ENCODE data around the gene CCDC87. TPM values are rescaled to one million over a fixed set of nuclear protein-coding genes. Genes with fewer than 3 reads are reported as not detected.

CCDC87 gene
- total RNA-seq, 1 experiment from 2014 or later = 1.1 TPM

DNA sequence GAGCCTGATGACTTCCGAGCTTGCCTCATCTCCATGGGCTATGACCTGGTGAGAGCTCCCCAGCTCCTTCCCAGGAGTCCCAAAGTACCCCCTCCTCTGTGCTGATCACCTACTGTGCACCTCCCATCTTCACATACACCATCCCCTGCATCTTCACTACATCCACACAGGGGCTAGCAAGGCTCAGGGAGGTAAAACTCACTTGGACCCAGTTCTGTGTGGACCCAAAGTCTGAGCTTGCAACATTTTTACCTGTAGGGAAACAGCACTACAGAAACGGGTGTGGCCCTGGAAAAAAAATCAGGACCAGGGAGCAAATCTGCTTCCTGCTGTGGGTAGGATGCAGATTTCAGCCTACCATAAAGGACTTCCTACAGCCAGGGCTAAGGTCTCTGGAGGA is 30.6 kb downstream of the CCDC87 start:
- Mint-ChIP-seq H3K4me1 (peaks cover 6 to 8% of the 10 kb centered on the region in 2 experiments), H3K27ac (no peak overlapping the region), H3K9me3 (no peaks in the 10 kb centered on the region), H3K27me3 (ENCODE audit: low read depth) (peaks cover 2% of the 10 kb centered on the region), H3K36me3 (ENCODE audit: insufficient read depth in 1 of 3, low read depth in 3 of 3) (peaks cover 15 to 67% (median 61%) of the 10 kb centered on the region in 3 experiments), H3K4me3 (no peak overlapping the region)
- H3K9ac ChIP-seq (ENCODE audit: extremely low read depth, insufficient read length, low read length) = no peak overlapping the region
- no peak overlapping the region for H2BK15ac ChIP-seq (ENCODE audit: low read depth, low read length)
- H3K56ac ChIP-seq (ENCODE audit: insufficient read length, low read depth, low read length) = no peak overlapping the region
- H3K23me2 ChIP-seq (ENCODE audit: insufficient read length, low read depth, low read length, poor library complexity, severe bottlenecking) = no peaks in the 10 kb centered on the region
- no peaks in the 10 kb centered on the region for H3K79me1 ChIP-seq (ENCODE audit: insufficient read depth, low read depth, low read length, poor library complexity, severe bottlenecking)
- H2BK20ac ChIP-seq (ENCODE audit: low read depth, low read length, poor library complexity, severe bottlenecking) = no peak overlapping the region
- no peak overlapping the region for H3K23ac ChIP-seq (ENCODE audit: insufficient read length, low read depth, low read length)
- no peak overlapping the region for H3K18ac ChIP-seq (ENCODE audit: insufficient read length, low read depth, low read length)
- H3K4me1 ChIP-seq (ENCODE audit: insufficient read depth, low read length) = no peaks in the 10 kb centered on the region
- H3K27me3 ChIP-seq (ENCODE audit: insufficient read depth, low read length) = no peaks in the 10 kb centered on the region
- H3K27ac ChIP-seq (ENCODE audit: insufficient read length, low read depth, low read length) = no peak overlapping the region
- H4K8ac ChIP-seq (replicated peaks; ENCODE audit: insufficient read length, low read depth, low read length) = no peak overlapping the region
- no peak overlapping the region for H4K91ac ChIP-seq (ENCODE audit: insufficient read length, low read depth, low read length)
- no peak overlapping the region for H2AK5ac ChIP-seq (ENCODE audit: insufficient read length, low read length)
- no peak overlapping the region for H4K5ac ChIP-seq (ENCODE audit: insufficient read length, low read depth, low read length)
- H2AFZ ChIP-seq (ENCODE audit: low read length) = no peak overlapping the region
- H3K4me2 ChIP-seq (ENCODE audit: insufficient read depth, insufficient read length, low read length) = no peak overlapping the region
- no CpG with 5 or more reads among the region's 2 CpGs for WGBS (ENCODE audit: extremely low coverage, insufficient read length, low lambda C conversion rate)
- H3K4ac ChIP-seq (ENCODE audit: low read depth, low read length) = no peak overlapping the region
- no peaks in the 10 kb centered on the region for H3K9me3 ChIP-seq (ENCODE audit: control insufficient read depth, low read depth, low read length)
- TF ChIP-seq, protein P1, sequence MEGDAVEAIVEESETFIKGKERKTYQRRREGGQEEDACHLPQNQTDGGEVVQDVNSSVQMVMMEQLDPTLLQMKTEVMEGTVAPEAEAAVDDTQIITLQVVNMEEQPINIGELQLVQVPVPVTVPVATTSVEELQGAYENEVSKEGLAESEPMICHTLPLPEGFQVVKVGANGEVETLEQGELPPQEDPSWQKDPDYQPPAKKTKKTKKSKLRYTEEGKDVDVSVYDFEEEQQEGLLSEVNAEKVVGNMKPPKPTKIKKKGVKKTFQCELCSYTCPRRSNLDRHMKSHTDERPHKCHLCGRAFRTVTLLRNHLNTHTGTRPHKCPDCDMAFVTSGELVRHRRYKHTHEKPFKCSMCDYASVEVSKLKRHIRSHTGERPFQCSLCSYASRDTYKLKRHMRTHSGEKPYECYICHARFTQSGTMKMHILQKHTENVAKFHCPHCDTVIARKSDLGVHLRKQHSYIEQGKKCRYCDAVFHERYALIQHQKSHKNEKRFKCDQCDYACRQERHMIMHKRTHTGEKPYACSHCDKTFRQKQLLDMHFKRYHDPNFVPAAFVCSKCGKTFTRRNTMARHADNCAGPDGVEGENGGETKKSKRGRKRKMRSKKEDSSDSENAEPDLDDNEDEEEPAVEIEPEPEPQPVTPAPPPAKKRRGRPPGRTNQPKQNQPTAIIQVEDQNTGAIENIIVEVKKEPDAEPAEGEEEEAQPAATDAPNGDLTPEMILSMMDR (conservative IDR thresholded peaks at IDR 0.05) = no peak
- H3T11ph ChIP-seq (ENCODE audit: low read length) = no peak overlapping the region
- H3K14ac ChIP-seq (ENCODE audit: insufficient read depth, low read length) = no peak overlapping the region
- H4K20me1 ChIP-seq (ENCODE audit: control insufficient read depth, insufficient read depth, insufficient read length) = no peaks in the 10 kb centered on the region
- no peak overlapping the region for H2BK5ac ChIP-seq (ENCODE audit: insufficient read length, low read length)
- no peak overlapping the region for H2BK120ac ChIP-seq (ENCODE audit: low read depth, low read length, poor library complexity, severe bottlenecking)
- no peaks in the 10 kb centered on the region for H3K79me2 ChIP-seq (ENCODE audit: insufficient read depth, low read length)
- H2BK12ac ChIP-seq (ENCODE audit: insufficient read length, low read depth, low read length) = no peak overlapping the region
- no peak for DNase-seq

All from H9 (cell line).